Measurements from ENCODE around the gene FGF19. TPM values are rescaled to one million over a fixed set of nuclear protein-coding genes. Genes with fewer than 3 reads are reported as not detected.

Gene FGF19
- total RNA-seq, 1 experiment from 2014 or later: 17.6 TPM

- POLR2A ChIA-PET: interaction anchor here (0.5 kb wide), 1 partner anchor 17 kb away, joined by 3 read pairs; no protein-coding TSS in a partner anchor
Observed at GRCh38 chr11:69731110-69731509, 27.3 kb upstream of the FGF19 start.

More at GRCh38 chr11:69731110-69731509, 27.3 kb upstream of the FGF19 start:
- no peak for ATAC-seq
- Mint-ChIP-seq H3K36me3 (peaks cover 9% of the 10 kb centered on the region), H3K9me3 (peaks cover 20% of the 10 kb centered on the region), H3K27ac (no peak overlapping the region), H3K27me3 (ENCODE audit: low read depth) (peaks cover 14% of the 10 kb centered on the region), H3K4me3 (no peak overlapping the region), H3K4me1 (peaks cover 10% of the 10 kb centered on the region)
- no peak for DNase-seq (ENCODE audit: low spot score)
- no peak for TF ChIP-seq ZNF423 (CRISPR knock-in tag; IDR thresholded peaks at IDR 0.05)
- TF ChIP-seq AFF4 (CRISPR knock-in tag; IDR thresholded peaks at IDR 0.05; ENCODE audit: borderline replicate concordance): no peak
- no peak for TF ChIP-seq ZNF317 (CRISPR knock-in tag; IDR thresholded peaks at IDR 0.05; ENCODE audit: borderline replicate concordance, low read depth)
- TF ChIP-seq ZNF219 (CRISPR knock-in tag; IDR thresholded peaks at IDR 0.05; ENCODE audit: borderline replicate concordance): no peak
- no peak for TF ChIP-seq SMAD4 (CRISPR knock-in tag; IDR thresholded peaks at IDR 0.05)
- no peak for TF ChIP-seq ESRRA (CRISPR knock-in tag; IDR thresholded peaks at IDR 0.05; ENCODE audit: borderline replicate concordance)
- TF ChIP-seq JAZF1 (CRISPR knock-in tag; IDR thresholded peaks at IDR 0.05): no peak
- TF ChIP-seq USF1 (CRISPR knock-in tag; IDR thresholded peaks at IDR 0.05): no peak
- no peak for TF ChIP-seq TEAD1 (CRISPR knock-in tag; IDR thresholded peaks at IDR 0.05)
- no peak for TF ChIP-seq MAX (CRISPR knock-in tag; IDR thresholded peaks at IDR 0.05)
- TF ChIP-seq ZNF121 (CRISPR knock-in tag; IDR thresholded peaks at IDR 0.05): no peak
- TF ChIP-seq CREM (CRISPR knock-in tag; IDR thresholded peaks at IDR 0.05): no peak
- no peak for TF ChIP-seq PRDM15 (CRISPR knock-in tag; IDR thresholded peaks at IDR 0.05)
- TF ChIP-seq NFYB (CRISPR knock-in tag; conservative IDR thresholded peaks at IDR 0.05; ENCODE audit: low read depth): no peak
- no peak for TF ChIP-seq HMGXB4 (CRISPR knock-in tag; IDR thresholded peaks at IDR 0.05)
- no peak for TF ChIP-seq E2F4 (CRISPR knock-in tag; IDR thresholded peaks at IDR 0.05; ENCODE audit: borderline replicate concordance, low read depth)
- CTCF ChIA-PET: no interaction called here

All from WTC11 (cell line).